Inflammatory macrophage (primary cell): ENCODE data around the gene CXorf38.
"Not testable (repeated sequence)": the region's sequence is repeated elsewhere in the genome, so short reads cannot be mapped to it uniquely, and the experiment has no call there.

Experiments
- DNase-seq, 2 donors: peaks; one replicate each; pipeline ENCODE4 v3.0.0-alpha.2; 2020 to 2022

Gene CXorf38

DNA sequence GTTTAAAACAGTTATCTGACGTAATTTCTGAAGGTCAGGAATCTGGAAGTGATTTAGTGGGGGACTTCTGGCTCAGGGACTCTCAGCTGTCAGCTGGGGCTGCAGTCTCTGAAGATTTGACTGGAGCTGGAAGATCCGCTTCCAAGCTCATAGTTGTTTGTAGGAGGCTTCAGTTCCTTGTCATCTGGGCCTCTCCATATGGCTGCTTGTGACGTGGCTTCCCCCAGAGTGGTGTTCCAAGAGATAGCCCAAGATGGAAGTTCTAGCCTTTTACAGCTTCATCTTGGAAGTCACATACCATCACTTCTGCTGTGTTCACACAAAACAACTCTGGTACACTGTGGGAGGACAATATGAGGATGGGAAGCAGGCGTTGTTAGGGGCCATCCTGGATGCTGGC is 22.1 kb downstream of the CXorf38 start:
- DNase-seq = no peak

DNA sequence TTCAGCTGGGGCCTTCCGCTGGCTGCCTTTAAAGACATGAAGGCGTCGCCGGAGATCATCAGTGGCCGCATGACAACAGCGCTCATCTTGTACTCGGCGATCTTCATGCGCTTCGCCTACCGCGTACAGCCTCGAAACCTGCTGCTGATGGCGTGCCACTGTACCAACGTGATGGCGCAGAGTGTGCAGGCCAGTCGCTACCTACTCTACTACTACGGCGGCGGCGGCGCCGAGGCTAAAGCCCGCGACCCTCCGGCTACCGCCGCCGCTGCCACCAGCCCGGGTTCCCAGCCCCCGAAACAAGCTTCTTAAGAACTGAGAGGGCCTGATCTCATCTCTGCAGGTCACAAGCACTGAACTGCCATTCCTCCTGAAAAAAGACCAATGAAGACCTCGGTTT is 23.7 kb downstream of the CXorf38 start:
- DNase-seq = no peak

DNA sequence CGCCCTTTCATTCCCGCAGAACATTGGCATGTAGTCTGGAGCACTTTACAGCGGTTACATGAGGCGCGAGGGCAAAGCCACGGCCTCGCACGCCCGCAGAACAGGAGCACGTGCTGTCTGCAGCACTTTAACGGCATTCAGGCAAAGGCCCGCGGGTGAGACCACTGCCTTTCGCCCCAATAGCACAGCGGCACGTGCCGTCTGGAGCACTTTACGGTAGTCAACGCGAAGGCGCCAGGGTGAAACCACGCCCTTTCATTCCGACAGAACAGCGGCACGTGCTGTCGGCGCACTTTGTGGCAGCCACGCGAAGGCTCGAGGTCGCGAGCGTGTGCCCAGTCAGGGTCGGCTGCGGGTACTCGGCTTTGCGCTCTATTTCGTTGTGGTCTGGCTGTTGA is 24.2 kb downstream of the CXorf38 start, which contains the start of gene MPC1L:
TSS of gene MPC1L (plus strand) at position 290 of the 398 bp plus-strand sequence. CDS start 138 bp downstream, outside the sequence.
- DNase-seq = no peak

DNA sequence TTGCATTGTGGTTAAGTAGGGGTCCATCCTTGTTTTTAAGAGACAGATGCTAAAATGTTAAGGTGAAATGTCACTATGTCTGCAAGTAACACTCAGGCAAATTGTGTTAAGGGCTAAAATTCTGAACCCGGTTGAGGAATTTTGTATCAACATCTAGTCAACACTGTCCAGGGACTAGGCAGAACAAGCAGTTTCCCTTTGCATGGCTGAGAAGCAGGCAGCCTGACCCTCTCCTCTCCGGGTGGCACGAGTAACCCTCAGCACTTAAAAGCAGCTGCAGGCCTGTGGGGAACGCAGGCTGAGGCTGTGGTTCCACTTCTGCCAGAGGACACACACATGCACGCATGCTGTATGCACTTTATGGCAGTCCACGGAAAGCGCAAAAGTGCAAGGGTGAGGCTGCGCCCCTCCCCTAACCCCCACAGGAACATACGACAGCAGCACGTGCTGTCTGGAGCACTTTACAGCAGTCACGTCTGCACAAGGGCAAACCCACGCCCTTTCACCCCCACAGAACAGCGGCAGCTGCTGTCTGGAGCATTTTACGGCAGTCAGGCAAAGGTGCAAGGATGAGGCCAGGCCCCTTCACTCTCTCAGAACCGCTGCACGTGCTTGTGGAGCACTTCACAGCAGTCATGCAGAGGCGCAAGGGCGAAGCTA is 24.8 kb downstream of the CXorf38 start:
- DNase-seq = no peak

DNA sequence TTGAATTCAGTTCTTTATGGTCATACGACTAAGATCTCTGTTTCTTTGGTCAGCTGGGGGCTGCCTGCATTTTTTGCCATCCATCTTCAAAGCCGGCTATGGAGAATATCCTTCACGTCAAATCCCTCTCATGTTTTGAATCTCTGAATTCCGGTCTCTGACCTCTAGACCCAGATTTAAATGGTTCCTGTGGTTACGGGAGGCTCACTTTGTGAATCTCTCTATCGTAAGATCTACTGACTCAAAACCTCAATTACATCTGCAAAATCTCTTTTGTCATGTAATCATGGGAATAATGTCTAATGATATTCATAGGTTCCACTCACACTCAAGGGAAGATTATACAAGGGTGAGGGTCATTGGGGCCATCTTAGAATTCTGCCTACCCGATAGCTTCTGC is 29.8 kb downstream of the CXorf38 start:
- no peak for DNase-seq

DNA sequence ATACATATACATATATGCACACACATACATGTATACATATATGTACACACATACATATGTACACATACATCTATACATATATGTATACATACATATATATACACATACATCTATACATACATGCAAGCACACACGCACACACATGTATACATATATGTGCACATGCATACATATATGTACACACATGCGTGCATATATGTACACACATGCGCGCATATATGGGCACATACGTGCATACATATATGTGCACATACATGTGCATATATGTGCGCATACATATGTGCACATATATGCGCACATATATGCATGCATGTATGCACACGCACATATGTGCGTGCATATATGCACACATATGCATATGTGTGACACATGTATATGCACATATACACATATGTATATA is 31.4 kb downstream of the CXorf38 start:
- no peak for DNase-seq

DNA sequence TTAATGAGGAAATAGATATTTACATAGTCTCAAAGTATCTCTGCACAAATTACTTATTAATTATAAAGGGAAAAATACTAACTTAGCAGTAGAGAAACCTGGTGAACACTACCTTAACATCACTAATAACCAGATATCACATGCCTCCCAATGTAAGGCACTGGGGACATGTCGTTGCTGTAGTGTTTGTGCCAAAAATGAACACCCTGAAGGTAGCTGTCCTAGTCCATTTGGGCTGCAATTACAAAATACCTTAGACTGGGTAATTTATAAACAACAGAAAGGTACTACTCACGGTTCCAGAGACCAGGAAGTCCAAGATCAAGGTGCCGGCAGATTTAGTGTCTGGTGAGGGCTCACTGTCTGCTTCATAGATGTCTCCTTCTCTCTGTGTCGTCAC is 34.9 kb downstream of the CXorf38 start:
- no peak for DNase-seq

DNA sequence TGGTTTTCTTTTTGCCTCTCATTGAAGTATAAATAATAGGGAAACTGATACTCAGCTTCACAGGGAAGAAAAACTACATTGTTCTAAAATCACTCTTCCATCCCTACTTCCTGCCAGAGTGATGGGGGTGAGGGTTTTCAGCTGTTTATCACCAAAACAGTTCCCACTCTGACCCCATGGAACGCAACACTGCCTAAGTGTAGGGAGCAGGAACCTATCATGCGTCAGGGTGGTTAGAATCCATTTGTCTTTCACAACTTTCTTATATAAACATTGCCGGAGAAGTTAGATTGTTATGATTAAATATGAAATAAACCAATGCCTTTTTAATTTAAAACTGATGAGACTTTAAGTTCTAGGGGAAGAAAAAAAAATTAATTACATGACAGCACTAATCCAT is 40.0 kb downstream of the CXorf38 start:
- no peak for DNase-seq

DNA sequence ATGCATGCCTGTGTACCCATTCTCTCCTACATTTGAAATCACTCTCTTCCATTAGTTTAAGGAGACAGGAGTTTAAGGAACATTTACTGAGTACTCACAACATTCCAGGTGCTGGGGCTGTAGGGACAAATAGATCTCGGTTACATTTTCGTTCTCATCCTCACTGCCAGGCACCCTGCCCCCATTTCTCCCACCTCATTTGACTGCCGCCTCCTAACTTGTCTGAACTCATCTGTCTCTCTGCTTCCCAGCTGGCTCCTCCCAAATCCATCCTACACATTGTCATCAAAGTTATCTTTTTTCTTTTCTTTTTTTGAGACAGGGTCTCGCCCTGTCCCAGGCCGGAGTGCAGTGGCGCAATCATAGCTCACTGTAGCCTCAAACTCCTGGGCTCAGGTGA is 43.9 kb downstream of the CXorf38 start:
- no peak for DNase-seq

DNA sequence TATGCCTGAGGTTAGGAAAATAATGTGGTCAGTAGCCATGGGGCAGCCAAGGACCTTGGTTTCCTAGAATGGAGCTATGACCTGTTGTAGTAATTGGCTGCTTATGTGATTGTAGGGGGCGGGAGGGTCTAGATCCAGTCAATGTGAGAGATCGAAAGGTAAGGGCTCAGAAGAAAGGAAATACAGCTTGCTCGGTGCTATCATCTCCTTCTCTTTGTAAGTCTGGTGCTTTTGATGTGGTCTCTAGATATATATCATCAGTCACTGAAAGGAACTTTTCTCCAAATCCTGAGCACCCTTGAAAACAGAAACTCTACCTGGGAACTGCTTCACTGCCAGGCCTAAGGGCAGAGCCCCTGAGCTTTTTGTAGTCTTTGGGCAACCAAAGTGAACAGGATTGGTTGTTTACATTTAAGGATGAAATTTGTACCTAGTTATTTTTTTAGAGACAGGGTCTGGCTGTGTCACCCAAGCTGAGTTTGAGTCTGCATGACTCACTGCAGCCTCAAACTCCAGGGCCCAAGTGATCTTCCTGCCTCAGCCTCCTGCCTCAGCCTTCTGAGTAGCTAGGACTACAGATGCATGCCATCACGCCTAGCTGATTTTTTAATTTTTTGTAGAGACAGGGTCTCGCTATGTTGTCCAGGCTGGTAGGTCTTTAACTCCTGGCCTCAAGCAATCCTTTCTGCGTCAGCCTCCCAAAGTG is 57.6 kb downstream of the CXorf38 start:
- DNase-seq = not testable (repeated sequence)

DNA sequence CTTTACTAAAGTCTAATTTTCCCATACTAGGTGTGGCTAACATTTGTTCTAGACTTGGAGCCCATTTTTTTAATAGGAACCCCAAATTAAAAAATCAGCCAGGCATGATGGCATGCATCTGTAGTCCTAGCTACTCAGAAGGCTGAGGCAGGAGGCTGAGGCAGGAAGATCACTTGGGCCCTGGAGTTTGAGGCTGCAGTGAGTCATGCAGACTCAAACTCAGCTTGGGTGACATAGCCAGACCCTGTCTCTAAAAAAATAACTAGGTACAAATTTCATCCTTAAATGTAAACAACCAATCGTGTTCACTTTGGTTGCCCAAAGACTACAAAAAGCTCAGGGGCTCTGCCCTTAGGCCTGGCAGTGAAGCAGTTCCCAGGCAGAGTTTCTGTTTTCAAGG is 59.7 kb downstream of the CXorf38 start:
- not testable (repeated sequence) for DNase-seq

DNA sequence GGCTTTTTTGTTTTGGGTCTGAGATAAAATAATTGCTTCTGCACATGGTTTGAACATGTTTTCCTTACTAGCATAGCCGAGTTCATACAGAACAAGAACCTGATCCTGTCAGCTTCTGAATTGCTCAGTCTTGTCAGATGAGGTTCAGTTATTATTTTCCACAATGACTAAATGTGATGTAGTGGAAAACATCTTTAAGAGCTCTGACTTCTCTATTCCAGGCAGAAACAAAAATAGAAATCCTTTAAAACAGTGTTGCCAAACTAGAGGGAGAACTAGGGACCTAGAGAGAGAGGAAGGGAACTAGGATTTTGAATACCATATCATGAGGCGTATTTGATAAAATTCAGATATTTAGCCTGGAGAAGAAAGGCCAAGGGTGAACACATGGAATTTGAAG is 64.5 kb downstream of the CXorf38 start:
- peak; percentile 39 to 56 for DNase-seq

DNA sequence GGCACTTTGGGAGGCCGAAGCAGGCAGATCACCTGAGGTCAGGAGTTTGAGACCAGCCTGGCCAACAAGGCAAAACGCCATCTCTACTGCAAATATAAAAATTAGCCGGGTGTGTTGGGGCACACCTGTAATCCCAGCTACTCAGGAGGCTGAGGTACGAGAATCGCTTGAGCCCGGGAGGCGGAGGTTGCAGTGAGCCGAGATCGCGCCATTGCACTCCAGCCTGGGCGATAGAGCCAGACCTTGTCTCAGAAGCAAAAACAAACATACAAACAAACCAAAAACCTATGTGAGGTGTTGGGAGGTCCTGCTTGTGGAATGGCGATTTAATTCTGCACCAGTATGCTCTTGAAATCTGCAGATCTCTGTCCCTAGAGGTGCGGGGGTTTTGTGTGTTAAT is 65.2 kb downstream of the CXorf38 start:
- not testable (repeated sequence) for DNase-seq

DNA sequence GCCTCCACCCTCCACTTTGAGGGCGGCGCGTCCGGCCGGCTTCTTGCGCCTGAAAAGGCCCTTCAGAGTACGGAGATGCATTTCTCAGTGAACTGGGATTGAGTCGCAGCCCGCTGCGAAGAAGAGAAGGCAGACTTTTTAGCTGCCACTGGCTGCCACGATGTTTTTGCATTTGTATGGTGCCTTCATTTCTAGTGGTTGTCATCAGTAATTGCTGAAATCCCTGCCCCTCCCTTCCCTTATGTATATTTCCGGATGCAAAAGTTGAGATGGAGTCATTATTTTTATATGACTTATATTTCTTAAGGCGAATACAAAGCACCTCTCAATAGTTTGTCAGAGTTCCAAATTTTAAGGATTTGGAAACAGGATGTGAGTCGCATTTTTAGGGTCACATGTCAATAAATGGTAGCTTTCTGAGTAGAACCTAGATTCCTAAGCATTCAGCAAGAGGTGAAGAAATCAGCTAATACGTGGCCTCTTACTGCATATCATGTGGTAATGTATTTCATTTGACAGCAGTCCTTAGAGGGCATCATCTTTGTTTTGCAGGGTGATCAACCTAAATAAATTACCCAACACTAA is 65.9 kb downstream of the CXorf38 start:
- peak; percentile 53 to 72 for DNase-seq

DNA sequence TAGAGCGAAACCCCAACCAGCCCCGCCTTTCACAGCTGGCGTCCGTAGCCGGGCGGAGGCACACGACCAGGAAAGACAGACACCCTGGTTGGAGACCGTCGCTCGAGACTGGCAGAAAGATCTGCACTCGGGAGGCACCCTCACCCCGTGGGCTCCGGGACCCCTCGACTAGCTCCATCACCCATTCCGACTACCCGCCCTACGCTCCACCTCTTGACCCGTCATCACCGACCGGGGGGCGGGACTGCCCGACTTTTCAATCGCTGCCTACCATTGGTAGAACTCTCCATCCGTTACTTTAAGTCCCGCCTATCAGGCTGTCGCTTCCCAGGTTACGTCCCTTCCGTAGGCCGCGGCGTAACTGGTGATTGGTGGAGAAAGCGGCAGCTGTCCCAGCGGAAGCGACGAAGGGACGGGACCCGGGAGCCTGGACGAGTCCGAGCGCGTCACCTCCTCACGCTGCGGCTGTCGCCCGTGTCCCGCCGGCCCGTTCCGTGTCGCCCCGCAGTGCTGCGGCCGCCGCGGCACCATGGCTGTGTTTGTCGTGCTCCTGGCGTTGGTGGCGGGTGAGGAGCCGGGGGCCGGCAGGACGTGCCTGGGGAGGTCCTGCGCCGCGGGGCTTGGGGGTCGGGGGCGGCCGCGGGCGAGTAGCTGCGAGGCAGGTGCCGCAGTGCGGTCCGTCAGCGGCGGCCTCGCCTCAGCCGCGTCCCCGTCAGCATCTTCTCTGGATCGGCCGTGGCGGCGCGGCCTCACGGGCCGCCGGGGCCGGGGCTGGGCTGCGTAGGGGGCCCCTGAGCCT is 66.6 kb downstream of the CXorf38 start, which contains the start of gene ATP6AP2:
TSS of gene ATP6AP2 (plus strand) at position 434 of the 799 bp plus-strand sequence. CDS start at position 530, 96 bp downstream.
- DNase-seq = peak; percentile 94 to 97

DNA sequence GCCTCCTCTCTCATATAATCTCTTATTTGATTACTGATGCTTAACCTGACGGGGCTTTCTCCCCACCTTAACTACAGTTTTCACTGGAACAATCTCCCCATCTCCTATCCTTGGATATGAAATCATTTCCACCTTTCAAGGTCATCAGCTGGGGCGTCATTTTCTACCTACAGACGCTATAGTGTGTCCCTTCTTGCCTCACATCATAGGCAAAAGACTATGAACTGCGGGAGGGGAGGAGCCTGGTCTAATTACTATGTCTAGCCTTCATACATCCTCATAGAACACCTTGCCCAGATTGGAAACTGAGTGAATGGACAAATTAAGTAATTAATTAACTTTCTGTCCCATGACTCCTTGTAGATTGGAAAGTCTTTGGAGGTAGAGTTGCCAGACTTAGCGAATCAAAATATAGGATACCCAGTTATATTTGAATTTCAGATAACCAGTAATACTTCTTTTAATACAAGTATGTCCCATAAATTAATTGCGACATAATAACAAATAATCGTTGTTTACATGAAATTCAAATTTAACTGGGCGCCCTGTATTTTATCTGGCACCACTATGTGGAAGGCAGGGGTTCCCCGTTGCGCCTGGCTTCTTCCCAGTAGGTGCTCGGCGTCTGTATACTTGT is 67.3 kb downstream of the CXorf38 start:
- peak in 1 of 2 donors; percentile 8 for DNase-seq

DNA sequence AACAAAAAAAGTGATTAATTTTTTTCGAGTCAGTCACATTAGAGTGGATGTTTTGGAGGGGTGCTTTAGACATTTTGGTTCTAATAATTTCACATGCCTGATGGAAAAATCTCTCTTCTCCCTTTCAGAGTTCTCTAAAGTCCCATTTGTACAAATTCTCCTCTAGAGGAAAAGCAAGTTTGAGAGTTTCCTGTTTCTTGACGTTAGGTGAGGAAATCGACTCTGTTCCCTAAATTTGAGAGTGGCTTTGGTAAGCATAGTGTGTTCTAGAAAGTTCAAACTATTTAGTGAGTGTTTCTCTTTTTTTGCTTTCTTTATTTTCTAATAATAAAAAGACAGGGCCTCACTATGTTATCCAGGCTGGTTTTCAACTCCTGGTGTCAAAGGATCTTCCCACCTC is 68.2 kb downstream of the CXorf38 start:
- peak; percentile 51 to 74 for DNase-seq

DNA sequence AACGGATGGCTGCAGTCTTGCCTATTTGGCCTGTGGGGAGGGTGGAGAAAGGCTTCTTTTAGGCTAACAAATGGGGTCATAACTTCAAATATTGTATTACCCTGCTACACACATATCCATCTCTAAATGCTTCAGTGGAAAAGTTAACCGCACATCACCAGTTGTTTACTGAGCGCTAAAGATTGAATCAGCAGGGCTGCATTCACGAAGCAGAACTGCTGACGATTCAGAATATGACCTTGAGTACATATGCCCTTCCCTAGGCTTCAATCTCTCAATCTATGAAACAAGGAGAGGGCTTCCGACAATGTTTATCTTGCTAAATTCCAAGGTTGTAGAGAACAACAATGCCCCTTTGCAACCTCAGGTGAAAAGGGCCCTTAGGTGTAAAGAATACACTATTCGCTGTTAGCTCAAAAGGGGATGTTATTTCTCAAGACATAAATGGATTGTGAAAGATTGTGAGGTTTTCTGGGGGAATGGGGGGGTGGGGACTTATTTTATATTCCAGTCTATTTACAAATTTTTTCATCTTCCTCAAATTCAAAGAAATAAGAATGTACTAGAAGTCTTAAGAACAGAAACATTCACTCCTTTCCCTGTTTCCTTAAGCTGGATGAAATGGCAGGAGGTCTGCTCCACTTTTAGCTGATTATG is 69.2 kb downstream of the CXorf38 start:
- peak; percentile 57 to 62 for DNase-seq
